Measurements from ENCODE around the gene KRTAP12-4. TPM values are rescaled to one million over a fixed set of nuclear protein-coding genes. Genes with fewer than 3 reads are reported as not detected.
"Not testable (repeated sequence)": the region's sequence is repeated elsewhere in the genome, so short reads cannot be mapped to it uniquely, and the experiment has no call there.

The KRTAP12-4 gene
- total RNA-seq, 2 donors from 2014 or later = not detected

GRCh38 chr21:44681861-44682579, 27.6 kb upstream of the KRTAP12-4 start, which contains the start of gene KRTAP12-1:
KRTAP12-1 (minus strand) TSS chr21:44682163; CDS start chr21:44682123, 40 bp downstream.
- H3K4me1 Mint-ChIP-seq (ENCODE audit: low read depth in 2 of 2) = peaks cover 10 to 12% of the 10 kb centered on the region in 2 donors
- peaks cover 23 to 28% of the 10 kb centered on the region in 2 donors for H3K27me3 Mint-ChIP-seq
- no peak within 1 kb of the TSS for H3K27ac Mint-ChIP-seq
- no peak within 1 kb of the TSS for H3K4me3 Mint-ChIP-seq
- no peaks in the 10 kb centered on the region for H3K36me3 Mint-ChIP-seq
- no peak for ATAC-seq
- no peaks in the 10 kb centered on the region for H3K9me3 Mint-ChIP-seq
- no peak for DNase-seq (ENCODE audit: low spot score)

- Mint-ChIP-seq H3K27ac (no peak overlapping the region), H3K36me3 (no peaks in the 10 kb centered on the region), H3K4me3 (no peak overlapping the region), H3K9me3 (no peaks in the 10 kb centered on the region), H3K27me3 (peaks cover 23 to 27% of the 10 kb centered on the region in 2 donors), H3K4me1 (ENCODE audit: low read depth in 2 of 2) (peaks cover 5 to 6% of the 10 kb centered on the region in 2 donors)
- no peak for ATAC-seq
- no peak for DNase-seq (ENCODE audit: low spot score)
These were observed 26.7 kb upstream of the KRTAP12-4 start for GRCh38 chr21:44681152-44681551.

- H3K27me3 Mint-ChIP-seq = peaks cover 11 to 25% of the 10 kb centered on the region in 2 donors
- H3K27ac Mint-ChIP-seq = no peak overlapping the region
- no peaks in the 10 kb centered on the region for H3K4me1 Mint-ChIP-seq (ENCODE audit: low read depth in 2 of 2)
- peaks cover 2% of the 10 kb centered on the region for H3K9me3 Mint-ChIP-seq
- H3K4me3 Mint-ChIP-seq = no peak overlapping the region
- ATAC-seq (no peak), DNase-seq (ENCODE audit: low spot score) (no peak)
- peaks cover 3% of the 10 kb centered on the region for H3K36me3 Mint-ChIP-seq
These were observed 23.4 kb upstream of the KRTAP12-4 start for GRCh38 chr21:44677881-44678280.

- DNase-seq (ENCODE audit: low spot score) (no peak), ATAC-seq (no peak)
- H3K27ac Mint-ChIP-seq = no peak overlapping the region
- no peak overlapping the region for H3K4me3 Mint-ChIP-seq
- peaks cover 16% of the 10 kb centered on the region for H3K36me3 Mint-ChIP-seq
- no peaks in the 10 kb centered on the region for H3K4me1 Mint-ChIP-seq (ENCODE audit: low read depth in 2 of 2)
- H3K27me3 Mint-ChIP-seq = peaks cover 12 to 17% of the 10 kb centered on the region in 2 donors
- peaks cover 4% of the 10 kb centered on the region for H3K9me3 Mint-ChIP-seq
These were observed 17.5 kb upstream of the KRTAP12-4 start for GRCh38 chr21:44671911-44672310.

GRCh38 chr21:44670642-44671432, 16.4 kb upstream of the KRTAP12-4 start:
- no peak for DNase-seq (ENCODE audit: low spot score)
- Mint-ChIP-seq H3K36me3 (peaks cover 16% of the 10 kb centered on the region), H3K9me3 (peaks cover 4% of the 10 kb centered on the region), H3K4me3 (no peak overlapping the region), H3K4me1 (ENCODE audit: low read depth in 2 of 2) (no peaks in the 10 kb centered on the region), H3K27me3 (peaks cover 14 to 17% of the 10 kb centered on the region in 2 donors), H3K27ac (no peak overlapping the region)
- ATAC-seq = no peak

- no peaks in the 10 kb centered on the region for H3K4me1 Mint-ChIP-seq (ENCODE audit: low read depth in 2 of 2)
- H3K27me3 Mint-ChIP-seq = peaks cover 16 to 17% of the 10 kb centered on the region in 2 donors
- no peaks in the 10 kb centered on the region for H3K9me3 Mint-ChIP-seq
- no peak for ATAC-seq
- H3K36me3 Mint-ChIP-seq = peaks cover 9% of the 10 kb centered on the region
- no peak overlapping the region for H3K4me3 Mint-ChIP-seq
- DNase-seq (ENCODE audit: low spot score) = no peak
- H3K27ac Mint-ChIP-seq = no peak overlapping the region
These were observed 13.2 kb upstream of the KRTAP12-4 start for GRCh38 chr21:44667612-44668011.

GRCh38 chr21:44666401-44667320, 12.2 kb upstream of the KRTAP12-4 start, which contains the start of gene KRTAP12-2:
KRTAP12-2 (minus strand) TSS chr21:44666927; CDS start chr21:44666886, 41 bp downstream.
- Mint-ChIP-seq H3K27me3 (peaks cover 17 to 20% of the 10 kb centered on the region in 2 donors), H3K4me1 (ENCODE audit: low read depth in 2 of 2) (no peaks in the 10 kb centered on the region), H3K27ac (no peak within 1 kb of the TSS), H3K9me3 (no peaks in the 10 kb centered on the region), H3K4me3 (no peak within 1 kb of the TSS), H3K36me3 (peaks cover 5% of the 10 kb centered on the region)
- DNase-seq (ENCODE audit: low spot score) = no peak
- peak; percentile 6 to 33 for ATAC-seq

GRCh38 chr21:44664691-44665090, 10.2 kb upstream of the KRTAP12-4 start:
- Mint-ChIP-seq H3K36me3 (peaks cover 4% of the 10 kb centered on the region), H3K27ac (no peak overlapping the region), H3K27me3 (peaks cover 17 to 22% of the 10 kb centered on the region in 2 donors), H3K4me1 (ENCODE audit: low read depth in 2 of 2) (peaks cover 3 to 5% of the 10 kb centered on the region in 2 donors), H3K4me3 (no peak overlapping the region), H3K9me3 (no peaks in the 10 kb centered on the region)
- DNase-seq (ENCODE audit: low spot score) (no peak), ATAC-seq (no peak)

- Mint-ChIP-seq H3K27me3 (peaks cover 0 to 14% of the 10 kb centered on the region in 2 donors), H3K4me1 (ENCODE audit: low read depth in 2 of 2) (peaks cover 34 to 36% of the 10 kb centered on the region in 2 donors)
- DNase-seq (ENCODE audit: low spot score); H3K27ac Mint-ChIP-seq; H3K36me3 Mint-ChIP-seq; ATAC-seq; H3K4me3 Mint-ChIP-seq; H3K9me3 Mint-ChIP-seq: not testable (repeated sequence)
These were observed 7.1 kb upstream of the KRTAP12-4 start for GRCh38 chr21:44661567-44661966.

- no peak for DNase-seq (ENCODE audit: low spot score)
- H3K4me3 Mint-ChIP-seq = peak overlapping the region; percentile 80
- H3K9me3 Mint-ChIP-seq = peaks cover 12% of the 10 kb centered on the region
- peaks cover 34 to 47% of the 10 kb centered on the region in 2 donors for H3K4me1 Mint-ChIP-seq (ENCODE audit: low read depth in 2 of 2)
- peaks cover 17% of the 10 kb centered on the region for H3K36me3 Mint-ChIP-seq
- H3K27ac Mint-ChIP-seq = peak overlapping the region; percentile 69 to 75
- peaks cover 0 to 6% of the 10 kb centered on the region in 2 donors for H3K27me3 Mint-ChIP-seq
- ATAC-seq = peak; percentile 65 to 66
These were observed 4.6 kb upstream of the KRTAP12-4 start for GRCh38 chr21:44658913-44659595.

- H3K4me1 Mint-ChIP-seq (ENCODE audit: low read depth in 2 of 2) = peaks cover 34 to 47% of the 10 kb centered on the region in 2 donors
- no peak for ATAC-seq
- peak overlapping the region; percentile 80 for H3K4me3 Mint-ChIP-seq
- no peak for DNase-seq (ENCODE audit: low spot score)
- peaks cover 17% of the 10 kb centered on the region for H3K36me3 Mint-ChIP-seq
- H3K9me3 Mint-ChIP-seq = peaks cover 12% of the 10 kb centered on the region
- peak overlapping the region; percentile 69 to 75 for H3K27ac Mint-ChIP-seq
- H3K27me3 Mint-ChIP-seq = peaks cover 0 to 6% of the 10 kb centered on the region in 2 donors
These were observed 4.1 kb upstream of the KRTAP12-4 start for GRCh38 chr21:44658541-44658910.

- H3K27ac Mint-ChIP-seq = peak within 1 kb of the TSS; percentile 69 to 75
- H3K27me3 Mint-ChIP-seq = peaks cover 0 to 6% of the 10 kb centered on the region in 2 donors
- peaks cover 12% of the 10 kb centered on the region for H3K9me3 Mint-ChIP-seq
- H3K4me3 Mint-ChIP-seq = peak within 1 kb of the TSS; percentile 80
- peaks cover 17% of the 10 kb centered on the region for H3K36me3 Mint-ChIP-seq
- DNase-seq (ENCODE audit: low spot score) (no peak), ATAC-seq (peak; percentile 75 to 79)
- peaks cover 34 to 47% of the 10 kb centered on the region in 2 donors for H3K4me1 Mint-ChIP-seq (ENCODE audit: low read depth in 2 of 2)
These were observed 3.4 kb upstream of the KRTAP12-4 start, which contains the start of gene KRTAP12-3 for GRCh38 chr21:44657635-44658540. KRTAP12-3 (plus strand) TSS chr21:44657932; CDS start chr21:44657980, 48 bp downstream.

Data from natural killer cell treated with Interleukin-12 subunit alpha and Interleukin-12 subunit beta and Interleukin-15 and Interleukin-18, amount 100 ng/mL, for 72 hours (primary cell).